GM18502 (cell line): ENCODE data around the gene CPNE5.

Experiments
- ATAC-seq: cut with Tn5 transposase; IDR thresholded peaks from one replicate; pipeline ENCODE4 v1.9.1; 2021; ENCODE audit warnings: mild to moderate bottlenecking; ENCODE audit not compliant: unreplicated experiment, poor library complexity

CPNE5 gene

GRCh38 chr6:36837022-36837339 is 2.3 kb downstream of the CPNE5 start:
- ATAC-seq, result no peak

GRCh38 chr6:36836111-36837021 is 2.9 kb downstream of the CPNE5 start:
- no peak for ATAC-seq

GRCh38 chr6:36834576-36835341 is 4.5 kb downstream of the CPNE5 start:
- ATAC-seq, result no peak

GRCh38 chr6:36833182-36833789 is 6.0 kb downstream of the CPNE5 start:
- no peak for ATAC-seq

- no peak for ATAC-seq
These were observed 6.9 kb downstream of the CPNE5 start for GRCh38 chr6:36832313-36832712.

- no peak for ATAC-seq
These were observed 8.7 kb downstream of the CPNE5 start for GRCh38 chr6:36830577-36830976.

- no peak for ATAC-seq
These were observed 9.2 kb downstream of the CPNE5 start for GRCh38 chr6:36829919-36830544.

GRCh38 chr6:36827261-36828079 is 11.8 kb downstream of the CPNE5 start:
- no peak for ATAC-seq

- ATAC-seq, result no peak
These were observed 12.6 kb downstream of the CPNE5 start for GRCh38 chr6:36826520-36827227.

GRCh38 chr6:36825994-36826393 is 13.2 kb downstream of the CPNE5 start:
- no peak for ATAC-seq

- ATAC-seq, result no peak
These were observed 13.8 kb downstream of the CPNE5 start for GRCh38 chr6:36825452-36825851.

- ATAC-seq, result no peak
These were observed 15.0 kb downstream of the CPNE5 start for GRCh38 chr6:36824253-36824652.

- ATAC-seq, result no peak
These were observed 15.7 kb downstream of the CPNE5 start for GRCh38 chr6:36823421-36824096.

GRCh38 chr6:36822506-36823269 is 16.6 kb downstream of the CPNE5 start:
- no peak for ATAC-seq

- no peak for ATAC-seq
These were observed 17.5 kb downstream of the CPNE5 start for GRCh38 chr6:36821581-36822335.

- ATAC-seq, result no peak
These were observed 18.3 kb downstream of the CPNE5 start for GRCh38 chr6:36820700-36821580.
